GM21526 (cell line): Measurements from ENCODE around the gene CDC42BPA.

Experiments used
- ATAC-seq: cut with Tn5 transposase; IDR thresholded peaks from one replicate; pipeline ENCODE4 v1.9.1; 2021; ENCODE audit warnings: moderate library complexity; ENCODE audit not compliant: unreplicated experiment, low FRiP score

CDC42BPA gene

GRCh38 chr1:226983992-226984364 lies 334.3 kb downstream of the CDC42BPA start:
- no peak for ATAC-seq

GRCh38 chr1:226983247-226983991 lies 334.9 kb downstream of the CDC42BPA start:
- no peak for ATAC-seq

- no peak for ATAC-seq
Observed at GRCh38 chr1:226982451-226983177, 335.7 kb downstream of the CDC42BPA start.

GRCh38 chr1:226981838-226982237 lies 336.5 kb downstream of the CDC42BPA start:
- ATAC-seq, result no peak

- ATAC-seq, result no peak
Observed at GRCh38 chr1:226981386-226981817, 336.9 kb downstream of the CDC42BPA start.

- ATAC-seq, result no peak
Observed at GRCh38 chr1:226980565-226981385, 337.5 kb downstream of the CDC42BPA start.

- no peak for ATAC-seq
Observed at GRCh38 chr1:226980122-226980560, 338.2 kb downstream of the CDC42BPA start.

- no peak for ATAC-seq
Observed at GRCh38 chr1:226979517-226980121, 338.7 kb downstream of the CDC42BPA start.

- no peak for ATAC-seq
Observed at GRCh38 chr1:226979115-226979516, 339.2 kb downstream of the CDC42BPA start.

GRCh38 chr1:226978432-226979114 lies 339.7 kb downstream of the CDC42BPA start:
- no peak for ATAC-seq

- ATAC-seq, result no peak
Observed at GRCh38 chr1:226977643-226978431, 340.5 kb downstream of the CDC42BPA start.

- ATAC-seq, result no peak
Observed at GRCh38 chr1:226976978-226977642, 341.2 kb downstream of the CDC42BPA start.

GRCh38 chr1:226976276-226976977 lies 341.9 kb downstream of the CDC42BPA start:
- no peak for ATAC-seq

- ATAC-seq, result no peak
Observed at GRCh38 chr1:226975259-226976250, 342.7 kb downstream of the CDC42BPA start.

GRCh38 chr1:226974544-226975258 lies 343.6 kb downstream of the CDC42BPA start:
- no peak for ATAC-seq

- ATAC-seq, result no peak
Observed at GRCh38 chr1:226973898-226974543, 344.3 kb downstream of the CDC42BPA start.
